ENCODE results near the gene RIMBP3C. TPM values are rescaled to one million over a fixed set of nuclear protein-coding genes. Genes with fewer than 3 reads are reported as not detected.
"Not testable (repeated sequence)": the region's sequence is repeated elsewhere in the genome, so short reads cannot be mapped to it uniquely, and the experiment has no call there.

The RIMBP3C gene, protein sequence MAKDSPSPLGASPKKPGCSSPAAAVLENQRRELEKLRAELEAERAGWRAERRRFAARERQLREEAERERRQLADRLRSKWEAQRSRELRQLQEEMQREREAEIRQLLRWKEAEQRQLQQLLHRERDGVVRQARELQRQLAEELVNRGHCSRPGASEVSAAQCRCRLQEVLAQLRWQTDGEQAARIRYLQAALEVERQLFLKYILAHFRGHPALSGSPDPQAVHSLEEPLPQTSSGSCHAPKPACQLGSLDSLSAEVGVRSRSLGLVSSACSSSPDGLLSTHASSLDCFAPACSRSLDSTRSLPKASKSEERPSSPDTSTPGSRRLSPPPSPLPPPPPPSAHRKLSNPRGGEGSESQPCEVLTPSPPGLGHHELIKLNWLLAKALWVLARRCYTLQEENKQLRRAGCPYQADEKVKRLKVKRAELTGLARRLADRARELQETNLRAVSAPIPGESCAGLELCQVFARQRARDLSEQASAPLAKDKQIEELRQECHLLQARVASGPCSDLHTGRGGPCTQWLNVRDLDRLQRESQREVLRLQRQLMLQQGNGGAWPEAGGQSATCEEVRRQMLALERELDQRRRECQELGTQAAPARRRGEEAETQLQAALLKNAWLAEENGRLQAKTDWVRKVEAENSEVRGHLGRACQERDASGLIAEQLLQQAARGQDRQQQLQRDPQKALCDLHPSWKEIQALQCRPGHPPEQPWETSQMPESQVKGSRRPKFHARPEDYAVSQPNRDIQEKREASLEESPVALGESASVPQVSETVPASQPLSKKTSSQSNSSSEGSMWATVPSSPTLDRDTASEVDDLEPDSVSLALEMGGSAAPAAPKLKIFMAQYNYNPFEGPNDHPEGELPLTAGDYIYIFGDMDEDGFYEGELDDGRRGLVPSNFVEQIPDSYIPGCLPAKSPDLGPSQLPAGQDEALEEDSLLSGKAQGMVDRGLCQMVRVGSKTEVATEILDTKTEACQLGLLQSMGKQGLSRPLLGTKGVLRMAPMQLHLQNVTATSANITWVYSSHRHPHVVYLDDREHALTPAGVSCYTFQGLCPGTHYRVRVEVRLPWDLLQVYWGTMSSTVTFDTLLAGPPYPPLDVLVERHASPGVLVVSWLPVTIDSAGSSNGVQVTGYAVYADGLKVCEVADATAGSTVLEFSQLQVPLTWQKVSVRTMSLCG (N-terminal part only)
- total RNA-seq (2014; rRNA removed; shearing (Covaris generic)): 1.1 and 1.6 TPM in 2 replicates
- 0.03 TPM in 1 of 2 replicates, not detected in the other for polyA plus RNA-seq (2016; fragmentation: Nextera tagmentation; extraction: Ambion mirVana)
- long read RNA-seq: 0 reads

DNA sequence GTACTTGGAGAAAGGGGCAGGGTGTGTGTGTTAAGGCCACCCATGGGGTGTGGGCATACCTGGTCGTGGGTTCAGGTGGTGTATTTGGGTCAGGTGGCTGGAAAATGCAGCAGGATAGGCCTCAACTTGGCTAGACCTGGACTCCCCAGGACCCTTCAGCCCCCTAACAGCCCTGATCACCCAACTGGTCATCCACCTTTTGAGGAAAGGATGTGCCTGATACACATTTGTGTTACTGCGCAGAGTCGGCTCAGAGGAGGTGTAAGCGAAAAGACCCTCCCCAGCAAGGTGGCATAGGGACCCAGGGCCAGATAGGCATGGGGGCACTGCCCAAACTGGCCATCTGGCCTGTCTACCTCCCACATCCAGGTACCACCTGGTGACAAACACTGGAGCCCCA is at the start of gene RIMBP3C:
Gene RIMBP3C, minus strand, starts transcription at position 101 of the 400 bp plus-strand sequence. CDS start 485 bp downstream, outside the sequence.
- ATAC-seq; H3K27me3 Mint-ChIP-seq (ENCODE audit: insufficient read depth, low read depth, poor library complexity); H3K27me3 ChIP-seq (ENCODE audit: insufficient read depth); H3K4me2 ChIP-seq; H3K27ac ChIP-seq (ENCODE audit: low read depth); H4K20me1 ChIP-seq (replicated peaks; ENCODE audit: insufficient read depth); H3K27ac Mint-ChIP-seq; DNase-seq (ENCODE audit: low spot score); H3K36me3 ChIP-seq (ENCODE audit: insufficient read depth); H3K79me2 ChIP-seq (replicated peaks; ENCODE audit: insufficient read depth); H3K4me3 ChIP-seq; H3K4me1 ChIP-seq (ENCODE audit: insufficient read depth); H3K36me3 Mint-ChIP-seq (ENCODE audit: low read depth); H3K4me1 Mint-ChIP-seq; H3F3A ChIP-seq (replicated peaks; ENCODE audit: low read depth); H3K4me3 Mint-ChIP-seq; H3K9me3 Mint-ChIP-seq; H3K9me2 ChIP-seq (ENCODE audit: insufficient read depth); H2AFZ ChIP-seq: not testable (repeated sequence)

GRCh38 chr22:21599053-21599893 is 48.0 kb upstream of the RIMBP3C start:
- Histone ChIP-seq H4K20me1 (replicated peaks; ENCODE audit: insufficient read depth) (peaks cover 77% of the 10 kb centered on the region), H3K9me2 (ENCODE audit: insufficient read depth) (no peaks in the 10 kb centered on the region), H3K36me3 (ENCODE audit: insufficient read depth) (peaks cover 12% of the 10 kb centered on the region), H3K27ac (ENCODE audit: low read depth) (no peak overlapping the region; the same call in 1 of the 2 replicates), H3K27me3 (ENCODE audit: insufficient read depth) (no peaks in the 10 kb centered on the region), H3K4me2 (no peak overlapping the region), H3K4me3 (no peak overlapping the region), H3K79me2 (replicated peaks; ENCODE audit: insufficient read depth) (peaks cover 99% of the 10 kb centered on the region), H3K4me1 (ENCODE audit: insufficient read depth) (no peaks in the 10 kb centered on the region), H3F3A (replicated peaks; ENCODE audit: low read depth) (peaks cover 3% of the 10 kb centered on the region; the same call in 1 of the 2 replicates), H2AFZ (no peak overlapping the region)
- Mint-ChIP-seq H3K9me3 (no peaks in the 10 kb centered on the region; the same call in 2 of the 3 replicates), H3K27ac (peak overlapping the region; percentile 16), H3K27me3 (ENCODE audit: insufficient read depth, low read depth, poor library complexity) (peaks cover 2% of the 10 kb centered on the region), H3K4me3 (no peak overlapping the region), H3K4me1 (peaks cover 13% of the 10 kb centered on the region), H3K36me3 (ENCODE audit: low read depth) (peaks cover 39% of the 10 kb centered on the region)
- ATAC-seq (no peak), DNase-seq (ENCODE audit: low spot score) (no peak)
- TF ChIP-seq ZNF331 (CRISPR knock-in tag; IDR thresholded peaks at IDR 0.05; ENCODE audit: low read depth) (no peak), ETS1 (IDR thresholded peaks at IDR 0.05) (no peak), EZH2 (IDR thresholded peaks at IDR 0.05; ENCODE audit: low read depth, unreplicated experiment) (no peak), CREB1 (CRISPR knock-in tag; IDR thresholded peaks at IDR 0.05; ENCODE audit: low read depth) (no peak), STAT1 (IDR thresholded peaks at IDR 0.05; ENCODE audit: unreplicated experiment) (no peak)
- TF ChIP-seq, protein P1, sequence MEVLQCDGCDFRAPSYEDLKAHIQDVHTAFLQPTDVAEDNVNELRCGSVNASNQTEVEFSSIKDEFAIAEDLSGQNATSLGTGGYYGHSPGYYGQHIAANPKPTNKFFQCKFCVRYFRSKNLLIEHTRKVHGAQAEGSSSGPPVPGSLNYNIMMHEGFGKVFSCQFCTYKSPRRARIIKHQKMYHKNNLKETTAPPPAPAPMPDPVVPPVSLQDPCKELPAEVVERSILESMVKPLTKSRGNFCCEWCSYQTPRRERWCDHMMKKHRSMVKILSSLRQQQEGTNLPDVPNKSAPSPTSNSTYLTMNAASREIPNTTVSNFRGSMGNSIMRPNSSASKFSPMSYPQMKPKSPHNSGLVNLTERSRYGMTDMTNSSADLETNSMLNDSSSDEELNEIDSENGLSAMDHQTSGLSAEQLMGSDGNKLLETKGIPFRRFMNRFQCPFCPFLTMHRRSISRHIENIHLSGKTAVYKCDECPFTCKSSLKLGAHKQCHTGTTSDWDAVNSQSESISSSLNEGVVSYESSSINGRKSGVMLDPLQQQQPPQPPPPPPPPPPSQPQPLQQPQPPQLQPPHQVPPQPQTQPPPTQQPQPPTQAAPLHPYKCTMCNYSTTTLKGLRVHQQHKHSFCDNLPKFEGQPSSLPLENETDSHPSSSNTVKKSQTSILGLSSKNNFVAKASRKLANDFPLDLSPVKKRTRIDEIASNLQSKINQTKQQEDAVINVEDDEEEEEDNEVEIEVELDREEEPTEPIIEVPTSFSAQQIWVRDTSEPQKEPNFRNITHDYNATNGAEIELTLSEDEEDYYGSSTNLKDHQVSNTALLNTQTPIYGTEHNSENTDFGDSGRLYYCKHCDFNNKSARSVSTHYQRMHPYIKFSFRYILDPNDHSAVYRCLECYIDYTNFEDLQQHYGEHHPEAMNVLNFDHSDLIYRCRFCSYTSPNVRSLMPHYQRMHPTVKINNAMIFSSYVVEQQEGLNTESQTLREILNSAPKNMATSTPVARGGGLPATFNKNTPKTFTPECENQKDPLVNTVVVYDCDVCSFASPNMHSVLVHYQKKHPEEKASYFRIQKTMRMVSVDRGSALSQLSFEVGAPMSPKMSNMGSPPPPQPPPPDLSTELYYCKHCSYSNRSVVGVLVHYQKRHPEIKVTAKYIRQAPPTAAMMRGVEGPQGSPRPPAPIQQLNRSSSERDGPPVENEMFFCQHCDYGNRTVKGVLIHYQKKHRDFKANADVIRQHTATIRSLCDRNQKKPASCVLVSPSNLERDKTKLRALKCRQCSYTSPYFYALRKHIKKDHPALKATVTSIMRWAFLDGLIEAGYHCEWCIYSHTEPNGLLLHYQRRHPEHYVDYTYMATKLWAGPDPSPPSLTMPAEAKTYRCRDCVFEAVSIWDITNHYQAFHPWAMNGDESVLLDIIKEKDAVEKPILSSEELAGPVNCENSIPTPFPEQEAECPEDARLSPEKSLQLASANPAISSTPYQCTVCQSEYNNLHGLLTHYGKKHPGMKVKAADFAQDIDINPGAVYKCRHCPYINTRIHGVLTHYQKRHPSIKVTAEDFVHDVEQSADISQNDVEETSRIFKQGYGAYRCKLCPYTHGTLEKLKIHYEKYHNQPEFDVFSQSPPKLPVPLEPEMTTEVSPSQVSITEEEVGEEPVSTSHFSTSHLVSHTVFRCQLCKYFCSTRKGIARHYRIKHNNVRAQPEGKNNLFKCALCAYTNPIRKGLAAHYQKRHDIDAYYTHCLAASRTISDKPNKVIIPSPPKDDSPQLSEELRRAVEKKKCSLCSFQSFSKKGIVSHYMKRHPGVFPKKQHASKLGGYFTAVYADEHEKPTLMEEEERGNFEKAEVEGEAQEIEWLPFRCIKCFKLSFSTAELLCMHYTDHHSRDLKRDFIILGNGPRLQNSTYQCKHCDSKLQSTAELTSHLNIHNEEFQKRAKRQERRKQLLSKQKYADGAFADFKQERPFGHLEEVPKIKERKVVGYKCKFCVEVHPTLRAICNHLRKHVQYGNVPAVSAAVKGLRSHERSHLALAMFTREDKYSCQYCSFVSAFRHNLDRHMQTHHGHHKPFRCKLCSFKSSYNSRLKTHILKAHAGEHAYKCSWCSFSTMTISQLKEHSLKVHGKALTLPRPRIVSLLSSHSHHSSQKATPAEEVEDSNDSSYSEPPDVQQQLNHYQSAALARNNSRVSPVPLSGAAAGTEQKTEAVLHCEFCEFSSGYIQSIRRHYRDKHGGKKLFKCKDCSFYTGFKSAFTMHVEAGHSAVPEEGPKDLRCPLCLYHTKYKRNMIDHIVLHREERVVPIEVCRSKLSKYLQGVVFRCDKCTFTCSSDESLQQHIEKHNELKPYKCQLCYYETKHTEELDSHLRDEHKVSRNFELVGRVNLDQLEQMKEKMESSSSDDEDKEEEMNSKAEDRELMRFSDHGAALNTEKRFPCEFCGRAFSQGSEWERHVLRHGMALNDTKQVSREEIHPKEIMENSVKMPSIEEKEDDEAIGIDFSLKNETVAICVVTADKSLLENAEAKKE (CRISPR knock-in tag; IDR thresholded peaks at IDR 0.05): no peak

Measured in GM23338 (cell line).